ENCODE measurements around the gene OR6K3. TPM values are rescaled to one million over a fixed set of nuclear protein-coding genes. Genes with fewer than 3 reads are reported as not detected.

OR6K3 gene
- total RNA-seq (not detected in 2 replicates), polyA plus RNA-seq (not detected in 2 replicates), polyA minus RNA-seq (ENCODE audit: low replicate concordance) (not detected in 2 replicates)
- polyA plus RNA-seq (2012) = not detected in 2 replicates

GRCh38 chr1:158720620-158721019 is at the start of gene OR6K3:
OR6K3 (minus strand) TSS chr1:158720720; CDS start chr1:158718115, 2,605 bp downstream.
- Histone ChIP-seq H4K20me1 (ENCODE audit: control insufficient read depth, extremely low read depth, insufficient read depth, low read length) (no peaks in the 10 kb centered on the region), H3K4me3 (replicated peaks in 1 of 4; ENCODE audit: control extremely low read depth in 1 of 4, insufficient read depth in 1 of 4, low read depth in 3 of 4, low read length in 4 of 4) (no peak within 1 kb of the TSS), H3K36me3 (ENCODE audit: control insufficient read depth, insufficient read depth, low read length) (no peaks in the 10 kb centered on the region), H3K79me2 (ENCODE audit: control insufficient read depth, insufficient read depth, low read length) (no peaks in the 10 kb centered on the region), H3K9me3 (ENCODE audit: control insufficient read depth, insufficient read depth, low read depth, low read length) (no peaks in the 10 kb centered on the region), H3K27ac (ENCODE audit: insufficient read depth, low read length) (no peak within 1 kb of the TSS), H2AFZ (ENCODE audit: low read length) (no peak within 1 kb of the TSS), H3K27me3 (ENCODE audit: control insufficient read depth, insufficient read depth, low read length) (no peaks in the 10 kb centered on the region), H3K4me1 (ENCODE audit: control insufficient read depth, extremely low read depth, insufficient read depth, low read length) (no peaks in the 10 kb centered on the region), H3K4me2 (ENCODE audit: extremely low read depth, insufficient read depth, low read length) (no peak within 1 kb of the TSS), H3K9ac (ENCODE audit: insufficient read depth, low read length) (no peak within 1 kb of the TSS)
- DNase-seq (ENCODE audit: low read depth in 2 of 2) = no peak
- no peak for TF ChIP-seq EZH2 (IDR thresholded peaks at IDR 0.05; ENCODE audit: low read length, missing control alignments)
- TF ChIP-seq CTCF (conservative IDR thresholded peaks at IDR 0.05 in 1 of 2, IDR thresholded peaks at IDR 0.05 in 1 of 2; ENCODE audit: low read depth in 1 of 2, low read length in 2 of 2) = no peak

GRCh38 chr1:158754420-158754819 is 33.9 kb upstream of the OR6K3 start, which contains the start of gene OR6K6:
OR6K6 (plus strand) TSS chr1:158754720; CDS start chr1:158754888, 168 bp downstream.
- Histone ChIP-seq H3K4me3 (replicated peaks in 1 of 4; ENCODE audit: control extremely low read depth in 1 of 4, insufficient read depth in 1 of 4, low read depth in 3 of 4, low read length in 4 of 4) (no peak within 1 kb of the TSS), H3K9ac (ENCODE audit: insufficient read depth, low read length) (no peak within 1 kb of the TSS), H3K79me2 (ENCODE audit: control insufficient read depth, insufficient read depth, low read length) (no peaks in the 10 kb centered on the region), H2AFZ (ENCODE audit: low read length) (no peak within 1 kb of the TSS), H3K27ac (ENCODE audit: insufficient read depth, low read length) (no peak within 1 kb of the TSS), H4K20me1 (ENCODE audit: control insufficient read depth, extremely low read depth, insufficient read depth, low read length) (no peaks in the 10 kb centered on the region), H3K4me2 (ENCODE audit: extremely low read depth, insufficient read depth, low read length) (no peak within 1 kb of the TSS), H3K36me3 (ENCODE audit: control insufficient read depth, insufficient read depth, low read length) (no peaks in the 10 kb centered on the region), H3K27me3 (ENCODE audit: control insufficient read depth, insufficient read depth, low read length) (no peaks in the 10 kb centered on the region), H3K9me3 (ENCODE audit: control insufficient read depth, insufficient read depth, low read depth, low read length) (no peaks in the 10 kb centered on the region), H3K4me1 (ENCODE audit: control insufficient read depth, extremely low read depth, insufficient read depth, low read length) (no peaks in the 10 kb centered on the region)
- no peak for DNase-seq (ENCODE audit: low read depth in 2 of 2)
- TF ChIP-seq CTCF (conservative IDR thresholded peaks at IDR 0.05 in 1 of 2, IDR thresholded peaks at IDR 0.05 in 1 of 2; ENCODE audit: low read depth in 1 of 2, low read length in 2 of 2) = no peak
- no peak for TF ChIP-seq EZH2 (IDR thresholded peaks at IDR 0.05; ENCODE audit: low read length, missing control alignments)

- Histone ChIP-seq H4K20me1 (ENCODE audit: control insufficient read depth, extremely low read depth, insufficient read depth, low read length) (no peaks in the 10 kb centered on the region), H3K27ac (ENCODE audit: insufficient read depth, low read length) (no peak overlapping the region), H3K4me3 (replicated peaks in 1 of 4; ENCODE audit: control extremely low read depth in 1 of 4, insufficient read depth in 1 of 4, low read depth in 3 of 4, low read length in 4 of 4) (no peak overlapping the region), H3K9ac (ENCODE audit: insufficient read depth, low read length) (no peak overlapping the region), H3K9me3 (ENCODE audit: control insufficient read depth, insufficient read depth, low read depth, low read length) (no peaks in the 10 kb centered on the region), H3K4me1 (ENCODE audit: control insufficient read depth, extremely low read depth, insufficient read depth, low read length) (no peaks in the 10 kb centered on the region), H2AFZ (ENCODE audit: low read length) (no peak overlapping the region), H3K4me2 (ENCODE audit: extremely low read depth, insufficient read depth, low read length) (no peak overlapping the region), H3K79me2 (ENCODE audit: control insufficient read depth, insufficient read depth, low read length) (no peaks in the 10 kb centered on the region), H3K36me3 (ENCODE audit: control insufficient read depth, insufficient read depth, low read length) (no peaks in the 10 kb centered on the region), H3K27me3 (ENCODE audit: control insufficient read depth, insufficient read depth, low read length) (no peaks in the 10 kb centered on the region)
- TF ChIP-seq EZH2 (IDR thresholded peaks at IDR 0.05; ENCODE audit: low read length, missing control alignments) (no peak), CTCF (conservative IDR thresholded peaks at IDR 0.05 in 1 of 2, IDR thresholded peaks at IDR 0.05 in 1 of 2; ENCODE audit: low read depth in 1 of 2, low read length in 2 of 2) (no peak)
- DNase-seq (ENCODE audit: low read depth in 2 of 2) = no peak
These were observed 31.7 kb upstream of the OR6K3 start for GRCh38 chr1:158752155-158752712.
